Activated naive CD8-positive, alpha-beta T cell treated with anti-CD3 and anti-CD28 coated beads, Interleukin-2, amount 50 U/mL, for 24 hours (primary cell): Measurements from ENCODE around the gene MRPL43.

ENCODE experiments used
- ATAC-seq: fragments of 150-1000 bp; cut with Tn5 transposase; one replicate; pipeline ENCODE4 v1.10.0; 2021
- DNase-seq: peaks from one replicate; pipeline ENCODE4 v3.0.0; 2021
- H3K27ac Mint-ChIP-seq: one replicate; pipeline ENCODE4 v1.8.0; 2021; ENCODE audit warnings: mild to moderate bottlenecking, mixed read lengths
- H3K27me3 Mint-ChIP-seq: one replicate; pipeline ENCODE4 v1.8.0; 2021; ENCODE audit warnings: mixed read lengths
- H3K36me3 Mint-ChIP-seq: one replicate; pipeline ENCODE4 v1.8.0; 2021; ENCODE audit warnings: low read depth, mixed read lengths
- H3K4me1 Mint-ChIP-seq: one replicate; pipeline ENCODE4 v1.8.0; 2021; ENCODE audit warnings: mixed read lengths
- H3K4me3 Mint-ChIP-seq: one replicate; pipeline ENCODE4 v1.8.0; 2021; ENCODE audit warnings: mild to moderate bottlenecking, moderate library complexity, mixed read lengths
- H3K9me3 Mint-ChIP-seq: one replicate; pipeline ENCODE4 v1.8.0; 2021; ENCODE audit warnings: mixed read lengths

Gene MRPL43

DNA sequence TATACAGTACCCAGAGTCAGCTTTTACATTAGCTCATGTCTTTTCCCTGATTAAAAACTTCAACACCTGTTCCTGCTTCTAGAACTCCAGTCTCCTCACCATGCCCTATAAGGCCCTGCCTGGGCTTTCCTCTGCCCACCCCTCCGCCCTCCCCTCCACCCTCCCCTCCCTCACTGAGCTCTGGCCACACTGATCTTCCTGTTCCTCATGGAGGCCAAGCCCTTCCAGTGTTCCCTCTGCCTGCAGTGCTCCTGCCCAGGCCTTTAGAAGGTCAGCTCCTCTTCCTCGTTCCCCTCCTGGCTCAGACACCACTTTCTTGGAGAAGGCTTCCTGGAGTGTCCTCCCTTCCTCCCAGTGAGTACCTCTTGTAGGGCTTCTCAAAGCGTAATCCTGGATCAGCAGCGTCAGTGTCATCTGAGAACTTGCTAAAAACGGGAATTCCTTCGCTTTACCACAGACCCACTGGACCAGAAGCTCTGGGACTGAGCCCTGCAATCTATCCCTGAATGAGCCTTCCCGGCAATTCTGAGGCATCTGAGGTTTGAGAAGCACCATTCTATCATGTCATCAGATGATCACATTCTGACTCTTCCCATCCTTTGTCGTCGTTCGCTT, 39.9 kb upstream of the MRPL43 start:
- no peak for DNase-seq
- no peak overlapping the region for H3K27ac Mint-ChIP-seq
- H3K9me3 Mint-ChIP-seq = no peaks in the 10 kb centered on the region
- no peak for ATAC-seq
- H3K36me3 Mint-ChIP-seq = no peaks in the 10 kb centered on the region
- H3K27me3 Mint-ChIP-seq = no peaks in the 10 kb centered on the region
- peaks cover 9% of the 10 kb centered on the region for H3K4me1 Mint-ChIP-seq
- H3K4me3 Mint-ChIP-seq = no peak overlapping the region

DNA sequence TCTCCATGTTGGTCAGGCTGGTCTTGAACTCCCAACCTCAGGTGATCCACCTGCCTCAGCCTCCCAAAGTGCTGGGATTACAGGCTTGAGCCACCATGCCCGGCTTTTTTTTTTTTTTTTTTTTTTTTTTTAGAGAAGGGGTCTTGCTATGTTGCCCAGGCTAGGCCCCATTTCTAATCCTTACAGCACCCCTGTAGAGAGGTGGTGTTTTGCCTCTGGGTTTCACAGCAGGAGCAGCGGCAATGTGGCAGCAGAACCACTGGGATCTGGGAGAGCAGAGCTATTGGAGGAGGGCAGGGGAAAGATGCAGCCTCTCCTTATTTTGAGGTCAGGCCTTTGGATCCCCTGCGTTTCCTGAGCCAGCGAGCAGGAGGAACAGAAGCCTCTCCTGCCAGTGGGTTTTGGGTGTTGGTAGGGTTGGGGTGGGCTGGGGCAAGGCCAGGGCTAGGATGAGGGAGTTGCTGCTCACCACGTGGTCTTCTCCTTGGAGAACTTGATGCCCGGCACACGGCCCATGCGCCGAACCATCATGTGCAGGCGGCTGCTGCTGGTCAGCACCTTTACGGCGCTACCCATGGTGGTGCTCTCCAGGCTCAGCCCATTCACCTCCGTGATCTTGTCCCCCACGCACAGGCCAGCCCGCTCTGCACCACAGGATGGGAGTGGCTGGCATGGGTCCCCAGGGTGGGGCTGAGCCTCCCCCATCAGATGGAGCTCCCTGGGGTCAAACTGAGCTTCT, 35.8 kb upstream of the MRPL43 start:
- Mint-ChIP-seq H3K4me1 (peaks cover 6% of the 10 kb centered on the region), H3K36me3 (no peaks in the 10 kb centered on the region), H3K27me3 (peaks cover 20% of the 10 kb centered on the region), H3K4me3 (no peak overlapping the region), H3K9me3 (no peaks in the 10 kb centered on the region), H3K27ac (no peak overlapping the region)
- DNase-seq (no peak), ATAC-seq (no peak)

DNA sequence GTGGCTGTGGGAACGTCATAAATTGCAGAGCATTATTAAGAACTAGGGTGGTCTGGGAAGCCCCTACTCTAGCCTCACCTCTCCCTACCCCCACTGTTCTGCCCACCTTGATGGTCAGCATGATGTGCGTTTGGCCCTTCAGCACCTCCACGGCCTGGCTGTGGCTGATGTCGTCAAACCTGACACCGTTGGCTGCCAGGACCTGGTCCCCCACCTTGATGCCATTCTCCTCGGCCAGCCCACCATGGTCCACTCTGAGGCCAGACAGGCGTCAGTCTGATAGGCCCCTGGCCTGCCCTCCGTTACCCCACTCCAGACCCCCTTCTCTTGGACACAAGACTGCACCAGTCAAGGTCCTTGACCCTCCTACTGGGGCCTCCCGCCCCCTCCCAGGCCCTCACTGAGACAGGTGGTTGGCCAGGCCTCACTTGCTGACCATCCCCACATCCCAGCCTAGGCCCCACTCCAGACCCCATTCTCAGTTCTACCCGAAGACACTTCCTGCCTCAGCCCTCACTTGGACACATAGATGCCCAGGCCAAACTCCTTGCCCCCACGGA, 34.5 kb upstream of the MRPL43 start:
- Mint-ChIP-seq H3K27me3 (peaks cover 29% of the 10 kb centered on the region), H3K4me3 (no peak overlapping the region)

DNA sequence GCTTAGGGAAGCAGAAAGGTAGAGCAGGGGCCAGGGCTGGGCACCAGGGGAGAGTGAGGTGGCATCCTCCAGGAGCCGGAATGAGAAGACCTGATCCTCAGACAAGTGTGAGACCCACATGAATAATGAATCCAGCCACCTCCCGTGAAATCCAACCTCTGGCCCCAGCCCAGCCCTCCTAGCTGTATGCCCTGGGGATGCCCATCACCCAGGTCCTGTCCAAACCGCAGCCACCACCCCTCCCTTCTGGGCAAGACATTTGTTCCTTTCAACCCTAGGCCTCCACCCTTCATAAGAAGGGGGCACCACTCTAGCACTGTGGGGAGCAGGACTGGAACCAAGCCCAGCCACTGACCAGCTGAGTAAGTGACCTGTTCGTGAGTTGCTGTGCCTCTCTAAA, 33.9 kb upstream of the MRPL43 start:
- Mint-ChIP-seq H3K9me3 (no peaks in the 10 kb centered on the region), H3K4me1 (peaks cover 7% of the 10 kb centered on the region), H3K36me3 (no peaks in the 10 kb centered on the region), H3K4me3 (no peak overlapping the region), H3K27me3 (peaks cover 35% of the 10 kb centered on the region), H3K27ac (no peak overlapping the region)
- ATAC-seq (no peak), DNase-seq (no peak)

More for the DNA sequence above, 34.5 kb upstream of the MRPL43 start:
- peaks cover 7% of the 10 kb centered on the region for H3K4me1 Mint-ChIP-seq
- H3K36me3 Mint-ChIP-seq = no peaks in the 10 kb centered on the region
- H3K27ac Mint-ChIP-seq = no peak overlapping the region
- no peaks in the 10 kb centered on the region for H3K9me3 Mint-ChIP-seq
- DNase-seq (no peak), ATAC-seq (no peak)

DNA sequence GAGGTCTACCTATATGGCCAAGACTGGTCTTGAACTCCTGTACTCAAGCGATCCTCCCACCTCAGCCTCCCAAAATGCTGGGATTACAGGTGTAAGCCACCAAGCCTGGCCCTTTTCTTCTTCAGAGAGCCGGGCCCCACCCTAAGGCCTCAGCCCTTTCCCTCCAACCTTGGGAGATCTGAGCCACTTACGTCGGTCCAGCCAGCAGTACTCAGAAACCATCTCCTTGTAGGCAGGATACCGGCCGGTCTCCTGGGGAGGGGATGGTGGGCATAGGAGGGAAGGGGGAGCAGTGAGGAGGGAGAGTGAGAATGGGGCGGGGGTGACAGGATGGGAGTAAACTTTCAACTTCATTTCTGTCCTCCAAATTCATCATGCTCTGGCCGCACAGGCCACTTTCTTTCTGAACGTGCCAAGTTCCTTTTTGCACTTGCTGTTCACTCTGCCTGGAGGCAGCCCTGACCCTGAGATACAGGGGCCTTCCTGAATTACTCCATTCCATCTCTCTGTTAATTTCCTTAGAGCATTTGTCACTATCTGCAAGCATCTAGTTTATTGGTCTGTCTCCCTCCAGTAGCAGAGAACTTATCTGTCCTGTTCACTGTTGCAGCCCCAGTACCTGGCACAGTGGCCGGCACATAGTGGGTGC, 33.3 kb upstream of the MRPL43 start:
- Mint-ChIP-seq H3K27me3 (peaks cover 35% of the 10 kb centered on the region), H3K9me3 (no peaks in the 10 kb centered on the region), H3K36me3 (no peaks in the 10 kb centered on the region), H3K27ac (no peak overlapping the region), H3K4me1 (peaks cover 7% of the 10 kb centered on the region), H3K4me3 (no peak overlapping the region)
- no peak for DNase-seq
- no peak for ATAC-seq

DNA sequence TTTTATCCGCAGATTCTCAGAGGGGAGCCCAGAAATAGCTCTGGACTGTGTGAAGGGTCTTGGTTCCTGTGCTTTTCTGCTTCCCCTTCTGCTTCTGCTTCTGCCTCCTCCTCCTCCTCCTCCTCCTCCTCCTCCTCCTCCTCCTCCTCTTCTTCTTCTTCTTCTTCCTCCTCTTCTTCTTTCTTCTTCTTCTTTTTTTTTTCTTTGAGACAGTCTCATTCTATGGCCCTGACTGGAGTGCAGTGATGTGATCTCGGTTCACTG, 32.1 kb upstream of the MRPL43 start:
- no peak for ATAC-seq

DNA sequence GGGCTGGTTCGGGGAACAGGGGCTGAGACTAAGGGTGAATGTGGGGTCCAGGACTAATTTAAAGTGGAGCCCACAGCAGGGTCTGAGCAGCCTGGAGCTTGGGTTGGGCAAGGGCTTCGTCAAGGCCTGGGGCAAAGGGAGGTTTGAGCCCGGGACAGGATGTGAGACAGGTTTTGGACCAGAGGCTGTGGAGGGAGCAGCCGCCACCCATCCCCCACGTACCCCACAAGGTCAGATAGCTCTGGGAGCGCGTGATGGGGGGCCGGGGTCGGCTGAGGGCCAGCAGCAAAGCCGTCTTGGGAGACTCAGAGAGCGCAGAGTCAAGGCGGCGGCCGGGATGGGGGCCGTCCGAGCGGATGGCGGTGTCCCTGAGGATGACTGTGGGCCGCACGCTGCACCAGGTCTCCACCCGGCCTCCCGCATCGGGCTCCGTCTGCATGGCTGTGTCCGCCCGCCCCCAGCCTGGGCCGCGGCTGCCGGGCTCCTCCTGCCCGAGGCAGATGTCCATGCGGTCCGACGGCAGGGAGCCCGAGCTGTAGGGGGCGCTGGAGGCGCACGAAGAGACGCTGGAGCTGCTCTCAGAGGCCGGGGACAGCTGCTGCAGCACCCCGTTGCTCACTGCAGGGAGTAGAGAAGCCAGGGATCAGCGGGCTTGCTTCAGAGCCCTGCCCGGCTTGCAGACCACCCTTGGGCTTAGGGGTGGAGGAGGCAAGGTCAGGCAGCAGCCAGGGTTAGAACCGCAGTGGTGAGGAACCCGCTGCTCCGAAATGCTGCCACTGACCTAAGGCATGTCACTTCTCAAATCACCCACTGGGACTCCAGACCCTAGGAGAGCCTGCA, 31.5 kb upstream of the MRPL43 start:
- Mint-ChIP-seq H3K36me3 (no peaks in the 10 kb centered on the region), H3K27me3 (peaks cover 42% of the 10 kb centered on the region)

More for the DNA sequence above, 32.1 kb upstream of the MRPL43 start:
- peaks cover 39% of the 10 kb centered on the region for H3K27me3 Mint-ChIP-seq
- peaks cover 18% of the 10 kb centered on the region for H3K4me1 Mint-ChIP-seq
- no peak overlapping the region for H3K4me3 Mint-ChIP-seq
- H3K9me3 Mint-ChIP-seq = no peaks in the 10 kb centered on the region
- no peak for DNase-seq
- no peak overlapping the region for H3K27ac Mint-ChIP-seq
- H3K36me3 Mint-ChIP-seq = no peaks in the 10 kb centered on the region

DNA sequence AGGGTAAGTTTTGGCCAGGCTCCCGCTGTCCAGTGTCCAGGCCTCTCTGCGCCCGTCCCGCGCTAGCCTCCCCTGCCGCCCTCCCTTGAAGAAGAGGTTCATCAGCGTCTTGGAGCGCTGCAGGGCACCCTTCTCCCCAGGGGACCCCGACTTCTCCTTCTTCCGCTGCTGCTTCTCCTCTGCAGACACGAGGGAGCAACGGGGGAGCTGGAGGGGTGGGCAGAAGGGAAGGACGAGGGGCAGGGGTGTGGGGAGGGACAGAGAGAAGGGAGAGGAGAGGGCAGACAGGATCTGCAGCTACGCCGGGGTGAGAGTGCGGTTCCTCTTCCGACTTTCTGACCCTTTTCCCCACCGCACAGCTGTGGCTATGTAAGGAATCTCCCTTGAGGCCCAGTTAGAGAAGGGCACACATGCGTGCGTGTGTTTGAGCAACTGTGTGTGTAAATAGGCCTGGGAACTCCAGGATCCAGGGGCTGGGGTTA, 30.9 kb upstream of the MRPL43 start:
- Mint-ChIP-seq H3K9me3 (no peaks in the 10 kb centered on the region), H3K36me3 (no peaks in the 10 kb centered on the region), H3K4me3 (no peak overlapping the region), H3K4me1 (peaks cover 27% of the 10 kb centered on the region), H3K27ac (no peak overlapping the region), H3K27me3 (peaks cover 47% of the 10 kb centered on the region)
- no peak for DNase-seq
- no peak for ATAC-seq

More for the DNA sequence above, 31.5 kb upstream of the MRPL43 start:
- Mint-ChIP-seq H3K27ac (no peak overlapping the region), H3K9me3 (no peaks in the 10 kb centered on the region), H3K4me3 (no peak overlapping the region), H3K4me1 (peaks cover 22% of the 10 kb centered on the region)
- peak; percentile 91 for DNase-seq
- ATAC-seq = peak; percentile 72

DNA sequence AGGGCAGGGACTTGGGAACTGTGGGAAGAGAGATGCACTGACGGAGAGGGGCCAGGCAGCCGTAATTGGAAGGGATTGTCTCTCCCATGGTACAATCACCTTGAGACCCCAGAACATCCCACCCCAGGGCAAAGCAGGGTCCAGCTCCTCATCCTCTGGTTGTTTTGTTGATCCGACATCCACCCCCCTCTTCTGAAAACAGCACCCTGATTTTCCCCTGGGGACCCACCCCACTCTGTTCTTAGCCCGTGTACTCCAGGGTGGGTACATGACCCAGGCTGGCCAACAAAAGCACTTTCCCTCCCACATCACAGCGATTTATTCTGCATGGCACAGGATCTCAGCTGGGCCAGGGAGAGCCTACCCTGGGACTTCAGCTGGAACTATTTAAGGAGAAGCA, 29.5 kb upstream of the MRPL43 start:
- ATAC-seq (no peak), DNase-seq (no peak)
- Mint-ChIP-seq H3K27ac (no peak overlapping the region), H3K4me1 (peaks cover 34% of the 10 kb centered on the region), H3K36me3 (no peaks in the 10 kb centered on the region), H3K9me3 (no peaks in the 10 kb centered on the region), H3K27me3 (peaks cover 48% of the 10 kb centered on the region), H3K4me3 (no peak overlapping the region)

DNA sequence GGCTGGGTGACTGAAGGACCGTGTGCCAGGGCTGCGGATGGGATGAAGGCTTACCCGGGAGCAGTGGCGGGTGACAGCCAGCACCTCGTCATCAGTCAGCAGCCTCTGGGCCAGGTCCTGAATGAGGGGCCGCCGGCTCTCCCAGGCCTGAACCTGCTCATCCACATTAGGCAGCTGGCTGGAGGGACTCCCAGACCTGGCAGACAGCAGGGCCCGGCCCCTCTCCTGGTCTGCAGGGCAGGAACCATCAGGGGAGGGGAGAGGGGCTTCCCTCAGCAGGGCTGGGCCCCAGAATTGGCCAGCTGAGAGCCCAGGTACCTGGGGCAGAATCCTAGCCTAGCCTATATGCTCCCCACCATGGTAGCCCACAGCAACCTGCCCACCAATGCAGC, 28.3 kb upstream of the MRPL43 start:
- H3K9me3 Mint-ChIP-seq = no peaks in the 10 kb centered on the region
- no peak for DNase-seq
- peaks cover 34% of the 10 kb centered on the region for H3K4me1 Mint-ChIP-seq
- ATAC-seq = no peak
- H3K4me3 Mint-ChIP-seq = no peak overlapping the region
- peak overlapping the region; percentile 27 for H3K27ac Mint-ChIP-seq
- no peaks in the 10 kb centered on the region for H3K36me3 Mint-ChIP-seq
- H3K27me3 Mint-ChIP-seq = peaks cover 42% of the 10 kb centered on the region

DNA sequence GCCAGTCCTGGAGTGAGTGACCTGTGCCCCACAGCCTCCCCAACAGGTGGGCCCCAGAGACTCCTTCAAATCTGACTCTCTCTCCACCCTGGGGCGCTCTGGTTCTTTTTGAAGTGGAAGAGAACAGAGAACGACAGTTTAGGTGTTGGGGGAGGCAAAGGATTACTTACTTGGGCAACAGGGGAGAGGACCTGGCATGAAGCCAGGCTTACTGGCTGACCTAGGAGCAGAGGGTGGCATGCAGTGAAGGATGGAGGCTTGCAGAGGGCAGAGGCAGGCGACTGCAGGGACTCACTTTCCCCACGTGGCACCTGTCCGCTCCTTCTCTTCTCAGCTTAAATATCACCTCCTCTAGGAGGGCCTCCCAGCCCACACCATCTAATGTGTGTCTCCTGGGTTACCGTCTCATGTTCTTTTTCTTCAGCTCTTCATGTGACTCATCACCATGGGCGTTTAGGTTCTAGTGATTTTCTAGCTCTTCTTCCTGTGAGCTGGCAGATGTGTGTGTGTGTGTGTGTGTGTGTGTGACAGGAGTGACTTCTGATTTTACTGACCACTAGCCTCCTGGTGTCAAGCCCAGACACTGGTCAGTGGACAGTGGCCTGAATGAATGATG, 27.8 kb upstream of the MRPL43 start:
- H3K4me3 Mint-ChIP-seq = no peak overlapping the region
- H3K4me1 Mint-ChIP-seq = peaks cover 34% of the 10 kb centered on the region
- no peak for DNase-seq
- peak overlapping the region; percentile 27 for H3K27ac Mint-ChIP-seq
- no peaks in the 10 kb centered on the region for H3K36me3 Mint-ChIP-seq
- peak; percentile 50 for ATAC-seq
- H3K9me3 Mint-ChIP-seq = no peaks in the 10 kb centered on the region
- peaks cover 42% of the 10 kb centered on the region for H3K27me3 Mint-ChIP-seq

DNA sequence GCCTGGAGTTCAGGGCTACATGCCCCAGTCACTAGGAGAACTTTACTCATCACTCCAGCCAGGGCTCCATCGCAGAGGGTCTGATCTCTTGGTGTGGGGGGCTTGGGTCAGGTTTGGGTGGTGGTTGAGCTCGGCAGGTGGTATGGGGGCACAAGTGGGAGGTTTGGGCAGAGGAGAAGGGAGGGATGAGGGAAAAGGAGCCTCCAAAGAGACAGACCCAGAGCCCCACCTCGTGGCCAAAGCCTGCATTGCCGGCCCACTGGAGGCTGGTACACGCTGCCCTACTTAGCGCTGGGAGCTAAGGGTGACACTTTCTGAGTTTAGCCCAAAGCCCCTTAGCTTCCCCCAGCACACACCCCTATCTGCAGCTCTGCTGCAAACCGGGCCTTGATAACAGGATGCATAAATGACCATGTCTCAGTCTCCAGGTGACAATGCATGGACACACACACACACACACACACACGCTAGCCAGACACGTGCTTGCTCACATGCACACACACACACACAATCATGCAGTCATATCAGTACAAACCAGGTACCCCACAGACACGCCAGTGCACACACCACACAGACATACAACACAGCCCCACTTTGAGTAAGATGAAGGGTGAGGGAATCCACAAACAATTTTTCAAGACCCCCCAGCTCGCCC, 27.1 kb upstream of the MRPL43 start:
- no peaks in the 10 kb centered on the region for H3K9me3 Mint-ChIP-seq
- H3K27me3 Mint-ChIP-seq = peaks cover 36% of the 10 kb centered on the region
- peaks cover 32% of the 10 kb centered on the region for H3K4me1 Mint-ChIP-seq
- ATAC-seq (peak; percentile 16), DNase-seq (peak; percentile 88)
- no peak overlapping the region for H3K4me3 Mint-ChIP-seq
- H3K27ac Mint-ChIP-seq = no peak overlapping the region
- no peaks in the 10 kb centered on the region for H3K36me3 Mint-ChIP-seq

DNA sequence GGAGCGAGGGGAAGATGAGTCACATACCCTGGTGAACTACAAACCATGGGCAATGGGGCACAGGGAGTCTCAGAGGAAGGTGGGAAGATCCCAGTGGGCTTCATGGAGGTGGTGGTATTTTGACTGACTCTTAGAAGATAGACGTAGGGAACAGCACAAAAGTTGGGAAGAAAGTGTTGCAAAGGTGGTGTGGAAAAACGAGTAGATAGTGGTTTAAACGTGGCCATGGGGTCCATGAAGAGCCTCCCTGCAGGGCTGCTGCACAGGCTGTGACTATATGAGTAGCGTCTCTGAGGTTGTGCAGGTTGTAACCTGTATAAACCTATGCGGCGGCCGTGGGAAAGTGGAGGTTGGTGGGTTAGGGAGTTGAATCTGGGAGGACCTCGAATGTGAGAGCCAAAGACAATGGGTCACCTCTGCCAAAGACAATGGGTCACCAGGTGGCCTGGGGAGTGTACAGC, 26.1 kb upstream of the MRPL43 start:
- no peaks in the 10 kb centered on the region for H3K9me3 Mint-ChIP-seq
- H3K4me1 Mint-ChIP-seq = peaks cover 29% of the 10 kb centered on the region
- H3K36me3 Mint-ChIP-seq = no peaks in the 10 kb centered on the region
- H3K4me3 Mint-ChIP-seq = no peak overlapping the region
- no peak for ATAC-seq
- no peak for DNase-seq
- H3K27me3 Mint-ChIP-seq = peaks cover 29% of the 10 kb centered on the region
- H3K27ac Mint-ChIP-seq = peak overlapping the region; percentile 19
